H1 (cell line): ENCODE results near the gene GRIA1. TPM values are rescaled to one million over a fixed set of nuclear protein-coding genes. Genes with fewer than 3 reads are reported as not detected.

Source experiments
- CBX8 ChIP-seq: fragments of 300-800, 300-1000 bp; sonication (generic); IDR thresholded peaks from 2 replicates; pipeline ENCODE4 v1.7.1; 2016; ENCODE audit warnings: low read depth, low read length, borderline replicate concordance
- CEBPB ChIP-seq: IDR thresholded peaks from 2 replicates; pipeline ENCODE4 v1.6.1; 2012; ENCODE audit warnings: low read depth, low read length
- KDM5A ChIP-seq: fragments of 200-600 bp; IDR thresholded peaks from 2 replicates; pipeline ENCODE4 v1.7.1; 2012; ENCODE audit warnings: mild to moderate bottlenecking, low read length, inconsistent platforms, mixed read lengths
- MAX ChIP-seq: IDR thresholded peaks from 2 replicates; pipeline ENCODE4 v1.6.1; 2012; ENCODE audit warnings: inconsistent platforms
- TEAD4 ChIP-seq: IDR thresholded peaks from 2 replicates; pipeline ENCODE4 v1.6.1; 2012; ENCODE audit warnings: low read depth, low read length, inconsistent platforms, mixed read lengths
- ZNF274 ChIP-seq: IDR thresholded peaks from 2 replicates; pipeline ENCODE4 v1.7.0; 2012; ENCODE audit warnings: low read length, borderline replicate concordance; ENCODE audit errors: extremely low read depth
- polyA plus RNA-seq, 7 experiments: library from polyadenylated mRNA; depleted of rRNA in 3 of 7; stranded (reverse) in 5 of 7; unstranded in 2 of 7; fragments of >200 nt in 5 of 7; fragments of 200-250 nt in 2 of 7; gene quantifications; 1 replicate in 5 of 7; 2 replicates in 1 of 7; 4 replicates in 1 of 7; pipeline versions ENCODE4 v1.2.1 to v1.2.3, GENCODE V29; 2011 to 2013; ENCODE audit warnings: missing spikeins in 2 of 7, mixed read lengths in 2 of 7
- total RNA-seq: library from RNA; stranded (reverse); fragmentation: NEBNext Ultra II Directional; extraction: Animal tissue kit (Norgen Biotek cat#: 25700); gene quantifications from 2 replicates; pipeline ENCODE4 v1.2.1, GENCODE V29; 2021

GRIA1 gene
- total and polyA plus RNA-seq, 2 of the 8 experiments (the other 6 are each of a cell fraction or from before 2014, with no cell fraction given) = 0.97 to 2.5 TPM

GRCh38 chr5:153770066-153770465 is 279.6 kb downstream of the GRIA1 start (continued):
- TF ChIP-seq KDM5A = no peak
- no peak for TF ChIP-seq CBX8
- no peak for TF ChIP-seq CEBPB
- no peak for TF ChIP-seq ZNF274
- TF ChIP-seq MAX = no peak
- TF ChIP-seq TEAD4 = no peak
